NCI-H128 (cell line): ENCODE results near the gene OTOP2.

Experiments
- DNase-seq: peaks from one replicate; lab custom pipeline; 2025; ENCODE audit not compliant: unreplicated experiment; lab: John Stamatoyannopoulos, UW

Gene OTOP2

DNA sequence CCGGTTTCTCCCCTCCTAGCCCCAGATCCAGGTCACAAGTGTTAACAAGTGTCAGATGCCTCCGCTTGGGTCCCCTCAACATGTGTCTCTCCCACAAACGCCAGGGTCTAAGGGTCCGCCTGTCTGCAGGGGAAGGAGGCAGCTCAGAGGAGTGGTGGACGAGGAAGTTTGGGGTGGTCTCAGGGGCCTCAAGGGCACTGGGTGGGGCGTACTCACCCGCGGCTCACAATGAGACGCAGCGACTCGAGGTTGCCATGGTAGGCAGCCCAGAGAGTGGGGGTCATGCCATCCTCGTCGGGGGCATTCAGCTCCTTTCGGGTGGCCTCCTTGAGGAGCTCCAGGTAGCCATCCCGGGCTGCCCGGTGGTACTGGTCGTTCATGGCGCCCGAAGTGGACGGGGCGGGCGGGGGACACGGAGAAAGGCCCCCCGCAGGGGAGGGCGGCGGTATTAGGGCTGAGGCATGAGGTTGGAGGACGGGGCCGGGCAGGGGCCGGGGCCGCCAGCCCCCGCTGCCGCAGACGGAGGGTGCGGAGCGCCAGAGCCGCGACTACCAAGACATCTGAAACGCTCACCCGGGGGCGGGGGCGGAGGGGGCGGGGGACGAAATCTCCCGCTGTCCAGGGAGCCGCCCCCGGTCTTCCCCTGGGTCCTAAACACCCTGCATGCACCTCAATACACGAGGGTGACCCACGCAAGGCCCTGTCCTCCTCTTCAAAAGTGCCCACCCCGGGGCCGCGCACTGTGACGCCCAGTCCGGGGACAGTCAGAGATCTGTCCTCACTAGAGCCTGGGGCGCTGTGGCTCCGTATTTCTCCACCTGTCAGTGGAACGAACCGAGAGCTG, 1.2 kb upstream of the OTOP2 start, which contains the start of gene USH1G:
Gene USH1G, minus strand, starts transcription at position 562 of the 844 bp plus-strand sequence. Its CDS starts 182 bp downstream, at position 380.
- no peak for DNase-seq

DNA sequence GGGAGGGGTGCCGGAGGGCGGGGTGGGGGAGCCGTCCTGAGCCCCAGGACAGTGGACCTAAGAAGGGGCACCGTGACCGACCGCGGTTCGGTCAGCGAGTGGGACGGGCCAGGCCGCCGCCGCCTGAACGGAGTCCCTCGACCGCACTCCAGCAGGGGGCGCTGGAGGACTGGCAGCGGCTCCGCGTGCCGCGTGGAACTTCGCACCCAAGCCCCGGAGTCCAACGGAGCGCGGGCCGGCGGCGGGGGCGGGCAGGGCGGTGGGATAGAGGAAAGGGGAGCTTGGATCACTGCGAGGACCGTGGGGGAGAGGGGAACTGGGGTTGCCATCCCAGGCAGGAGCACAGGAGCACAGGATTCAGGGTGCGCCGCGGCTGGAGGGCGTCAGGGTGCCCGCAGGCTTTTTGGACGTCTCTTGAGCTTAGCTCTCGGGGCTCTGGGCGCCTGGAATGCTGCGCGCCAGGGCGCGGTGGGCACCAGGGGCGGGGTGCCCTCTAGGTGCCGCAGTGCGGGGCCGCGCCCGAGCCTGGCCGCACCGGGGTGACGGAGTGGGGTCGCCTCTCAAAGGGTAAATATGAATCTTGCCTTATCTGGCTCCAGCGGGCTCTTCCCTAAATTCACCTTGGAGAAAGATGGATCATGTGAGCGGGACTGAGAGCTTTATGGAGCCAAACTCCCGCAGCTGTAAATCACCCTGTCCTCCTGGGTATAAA, 379 bp upstream of the OTOP2 start:
- DNase-seq = no peak

DNA sequence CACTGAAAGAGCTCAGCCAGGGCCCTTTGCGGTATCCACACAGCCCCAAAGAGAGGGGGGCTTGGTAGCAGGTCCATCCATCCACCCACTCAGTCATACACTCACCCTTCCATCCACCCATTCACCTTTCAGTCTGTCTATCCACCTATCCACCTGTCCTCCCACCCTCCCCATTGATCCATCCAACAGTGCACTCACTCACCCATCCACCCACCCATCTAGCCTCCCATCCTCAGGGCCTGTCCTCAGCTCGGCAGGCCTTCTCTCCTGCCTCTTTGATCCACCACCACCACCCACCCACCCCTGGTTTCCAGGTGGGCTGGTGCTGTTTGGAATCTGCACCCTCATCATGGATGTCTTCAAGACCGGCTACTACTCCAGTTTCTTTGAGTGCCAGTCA, 1.2 kb downstream of the OTOP2 start:
- no peak for DNase-seq

DNA sequence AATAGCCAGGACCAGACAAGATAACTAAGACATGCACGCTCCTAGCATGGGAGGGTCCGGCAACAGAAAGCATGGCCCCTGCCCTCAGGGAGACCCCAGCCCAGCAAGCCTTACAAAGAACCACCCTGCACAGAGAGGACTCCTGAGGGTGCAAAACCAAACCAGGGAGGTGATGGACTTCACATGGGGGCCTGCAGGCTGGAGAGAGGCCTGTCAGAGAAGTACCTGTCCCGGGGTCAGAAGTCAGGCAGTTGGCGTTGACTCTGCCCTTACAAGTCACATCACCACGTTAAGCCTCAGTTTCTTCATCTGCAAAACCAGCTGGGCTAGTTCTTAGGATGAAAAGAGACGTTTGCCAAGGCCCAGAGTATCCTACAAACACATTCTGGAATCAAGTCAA, 4.7 kb downstream of the OTOP2 start:
- no peak for DNase-seq

DNA sequence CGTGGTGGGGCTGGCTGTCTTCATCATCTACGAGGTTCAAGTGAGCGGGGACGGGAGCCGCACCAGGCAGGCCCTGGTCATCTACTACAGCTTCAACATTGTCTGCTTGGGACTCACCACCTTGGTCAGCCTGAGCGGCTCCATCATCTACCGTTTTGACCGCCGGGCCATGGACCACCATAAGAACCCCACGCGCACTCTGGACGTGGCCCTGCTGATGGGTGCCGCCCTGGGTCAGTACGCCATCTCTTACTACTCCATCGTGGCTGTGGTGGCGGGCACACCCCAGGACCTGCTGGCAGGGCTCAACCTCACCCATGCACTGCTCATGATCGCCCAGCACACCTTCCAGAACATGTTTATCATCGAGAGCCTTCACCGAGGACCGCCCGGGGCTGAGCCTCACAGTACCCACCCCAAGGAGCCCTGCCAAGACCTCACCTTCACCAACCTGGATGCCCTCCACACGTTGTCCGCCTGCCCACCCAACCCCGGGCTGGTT, 6.5 kb downstream of the OTOP2 start:
- DNase-seq = no peak

DNA sequence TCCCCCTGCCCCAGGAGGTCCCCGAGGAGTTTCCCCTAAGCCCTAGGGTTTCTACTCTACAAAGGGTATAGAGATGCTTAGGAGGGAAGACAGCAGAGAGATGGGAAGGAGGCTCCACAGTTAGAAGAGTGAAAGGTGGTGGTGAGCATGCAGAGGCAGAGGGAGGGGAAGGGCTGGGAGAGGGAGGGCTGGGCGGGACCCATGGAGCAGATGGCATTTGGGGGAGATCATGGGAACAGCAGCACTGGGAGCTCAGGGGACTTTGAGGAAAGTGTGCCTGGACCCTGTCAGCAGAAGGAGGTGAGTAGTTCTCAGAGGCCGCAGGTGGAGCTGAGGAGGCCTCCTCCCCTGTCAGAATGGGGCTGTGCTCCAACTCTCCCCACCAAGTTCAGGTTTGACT, 11.0 kb downstream of the OTOP2 start:
- no peak for DNase-seq

DNA sequence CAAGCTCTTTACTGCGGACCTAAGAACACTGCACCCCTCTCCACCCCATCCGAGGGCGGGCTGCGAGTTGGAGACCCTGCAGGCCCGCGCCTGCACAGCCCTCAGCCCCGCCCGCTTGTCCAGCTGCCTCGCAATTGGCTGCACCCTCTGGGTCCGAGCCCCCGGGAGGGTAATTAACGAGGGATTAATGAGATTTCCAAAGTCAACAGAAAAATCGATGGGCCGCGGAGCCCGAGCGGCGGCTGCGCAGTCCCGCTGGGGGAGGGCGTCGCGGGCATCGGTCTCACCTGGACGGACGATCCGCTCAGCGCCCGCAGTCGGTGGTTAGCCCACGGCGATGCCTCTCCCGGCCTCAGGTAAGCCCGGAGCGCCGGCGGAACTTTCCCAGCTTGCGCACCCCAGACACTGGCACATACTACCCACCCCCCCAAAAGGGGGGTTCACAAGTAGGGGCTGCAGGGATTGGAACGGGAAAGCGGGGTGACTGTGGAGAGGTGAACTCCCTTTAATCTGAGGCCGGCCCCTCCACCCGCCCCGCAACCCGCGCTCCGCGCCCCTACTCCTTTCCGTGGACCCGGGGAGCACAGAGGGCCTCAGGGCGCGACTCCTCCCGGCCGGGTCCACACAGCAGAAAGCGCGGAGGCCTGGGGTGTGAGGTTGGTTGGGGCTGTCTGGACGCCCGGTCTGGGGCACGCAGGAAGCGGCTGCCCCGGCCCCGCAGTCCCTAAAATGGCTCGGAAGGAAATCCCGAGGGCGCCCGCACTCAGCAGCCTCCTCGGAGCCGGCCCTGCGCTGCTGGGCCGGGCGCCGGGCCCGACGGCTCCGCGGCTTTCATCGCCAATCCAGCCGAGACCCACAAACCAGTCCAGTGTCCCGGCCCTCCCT, 11.8 kb downstream of the OTOP2 start, which contains the start of gene OTOP3:
Gene OTOP3, plus strand, starts transcription at position 314 of the 885 bp plus-strand sequence. Its CDS starts 24 bp downstream, at position 338.
- DNase-seq = no peak

DNA sequence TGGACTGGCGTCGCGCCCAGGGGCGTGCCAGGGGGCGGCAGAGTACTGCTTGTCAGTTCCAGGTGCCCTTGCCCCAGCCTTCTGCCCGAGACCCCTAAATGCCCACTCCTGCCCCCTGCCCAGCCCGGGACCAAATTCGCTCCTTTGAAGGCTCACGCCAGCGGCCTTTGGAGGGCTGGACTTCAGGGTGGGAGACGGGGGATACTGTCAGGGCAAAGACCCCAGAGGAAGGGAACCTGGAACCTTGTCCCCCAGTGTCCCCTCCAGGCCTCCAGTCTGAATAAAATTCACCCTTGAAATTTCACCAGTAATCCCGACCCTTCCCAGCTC, 12.4 kb downstream of the OTOP2 start:
- no peak for DNase-seq

DNA sequence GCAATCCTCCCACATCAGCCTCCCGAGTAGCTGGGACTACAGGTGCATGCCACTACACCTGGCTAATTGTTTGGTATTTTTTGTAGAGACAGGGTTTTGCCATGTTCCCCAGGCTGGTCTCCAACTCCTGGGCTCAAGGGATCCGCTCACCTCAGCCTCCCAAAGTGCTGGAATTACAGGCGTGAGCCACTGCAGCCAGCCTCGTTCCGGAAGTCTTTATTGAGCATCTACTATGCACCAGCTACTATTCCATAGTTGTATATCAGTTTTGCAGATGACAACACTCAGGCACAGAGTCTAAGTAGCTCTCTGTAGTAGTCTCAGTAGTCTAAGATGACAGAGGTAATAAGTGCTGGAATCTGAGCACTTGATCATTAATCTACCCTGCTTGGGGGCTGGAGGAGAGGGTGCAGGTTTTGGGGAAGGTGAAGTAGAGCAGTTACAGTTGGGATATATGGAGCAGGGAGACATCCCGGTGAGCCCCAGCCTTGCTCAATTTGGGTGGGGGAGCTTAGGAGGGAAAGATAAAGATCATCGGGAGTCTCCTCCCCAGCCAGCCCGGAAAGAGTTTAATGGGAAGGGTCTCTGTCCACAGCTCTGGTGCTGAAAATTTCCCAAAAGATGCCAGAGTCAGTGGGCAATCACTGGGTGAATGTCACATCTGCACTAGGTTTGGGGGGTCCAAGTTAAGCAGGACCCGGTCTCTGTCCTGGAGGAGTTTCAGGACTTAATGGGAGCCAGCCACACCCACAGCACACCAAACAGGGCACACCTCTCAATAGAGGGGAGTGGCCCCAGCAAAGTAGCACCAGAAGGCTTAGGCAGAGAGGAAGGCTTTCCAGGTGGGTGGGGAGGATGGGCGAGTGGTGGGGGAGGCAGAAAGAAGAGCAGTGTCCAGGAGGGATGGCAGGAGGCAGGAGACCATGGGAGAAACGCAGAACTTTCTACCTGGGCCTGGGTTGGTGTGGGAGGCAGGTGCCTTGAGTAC, 13.3 kb downstream of the OTOP2 start:
- DNase-seq = no peak

DNA sequence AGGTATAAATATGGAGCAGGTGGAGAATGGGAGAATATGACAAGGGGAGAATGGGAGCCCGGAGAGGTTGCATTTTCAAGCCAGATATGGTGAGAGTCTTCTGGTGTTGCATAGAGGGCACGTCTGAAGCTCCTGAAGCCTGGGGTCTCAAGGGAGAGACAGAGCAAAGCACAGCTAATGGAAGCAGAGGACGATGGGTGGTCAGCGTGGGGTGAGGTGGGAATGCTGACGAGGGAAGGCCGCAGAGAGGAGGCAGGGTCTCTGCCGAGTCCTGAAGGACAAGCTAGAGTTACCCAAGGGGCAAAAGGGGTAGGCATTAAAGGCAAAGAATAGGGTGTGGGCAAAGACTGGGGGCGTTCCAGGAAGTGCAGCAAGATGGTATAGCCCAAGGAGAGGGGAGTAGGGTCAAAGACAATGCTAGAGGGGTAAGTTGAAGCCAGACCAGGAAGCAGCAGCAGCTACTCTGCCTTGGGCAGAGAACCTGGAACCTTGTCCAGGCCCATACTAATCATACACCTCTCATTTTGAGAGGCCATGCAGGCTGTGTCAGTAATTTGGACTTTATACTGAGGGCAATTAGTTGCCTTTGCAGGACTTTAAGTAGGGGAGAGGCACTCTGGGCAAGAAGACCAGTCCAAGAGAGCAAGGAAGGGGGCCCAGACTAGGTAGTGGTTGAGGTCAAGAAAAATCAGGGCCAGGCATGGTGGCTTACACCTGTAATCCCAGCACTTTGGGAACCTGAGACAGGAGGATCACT, 14.3 kb downstream of the OTOP2 start:
- no peak for DNase-seq

DNA sequence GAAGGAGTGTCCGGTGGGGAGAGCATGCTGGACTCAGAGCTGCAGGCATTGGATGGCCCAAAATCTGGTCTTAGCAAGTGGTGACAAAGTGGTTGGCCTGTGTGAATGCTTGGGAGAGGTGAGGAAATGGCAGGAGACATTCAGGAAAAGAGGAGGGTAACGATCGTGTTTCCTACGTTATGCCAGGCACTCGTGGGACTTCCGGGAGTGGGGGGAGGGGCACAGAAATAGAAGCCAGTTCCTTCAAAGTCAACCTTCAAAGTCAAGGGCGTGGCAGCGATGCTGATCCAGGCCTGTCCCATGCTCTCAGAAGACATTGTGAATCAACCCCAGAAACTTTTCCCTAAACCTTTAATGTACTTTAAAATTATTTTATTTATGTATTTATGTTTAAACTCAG, 15.5 kb downstream of the OTOP2 start:
- DNase-seq = no peak

DNA sequence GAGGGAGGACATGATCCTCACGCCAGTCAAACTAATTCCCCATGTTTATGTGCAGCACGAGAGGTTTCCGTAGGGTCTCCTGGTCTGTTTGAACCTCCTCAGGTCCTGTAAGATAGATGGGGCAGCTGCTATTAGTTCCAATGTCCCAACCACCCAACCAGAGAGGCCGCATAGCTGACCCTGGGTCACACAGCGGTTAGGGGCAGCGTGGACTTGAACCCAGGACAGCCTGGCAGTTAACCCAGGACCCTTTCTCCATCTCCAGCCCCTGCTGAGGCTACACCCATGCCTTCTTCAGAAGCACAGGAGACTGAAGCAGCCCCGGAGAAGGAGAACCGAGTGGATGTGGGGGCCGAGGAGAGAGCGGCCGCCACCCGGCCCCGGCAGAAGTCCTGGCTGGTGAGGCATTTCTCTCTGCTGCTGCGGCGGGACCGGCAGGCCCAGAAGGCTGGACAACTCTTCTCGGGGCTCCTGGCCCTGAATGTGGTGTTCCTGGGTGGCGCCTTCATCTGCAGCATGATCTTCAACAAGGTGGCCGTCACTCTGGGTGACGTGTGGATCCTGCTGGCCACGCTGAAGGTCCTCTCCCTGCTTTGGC, 17.2 kb downstream of the OTOP2 start:
- DNase-seq = no peak

DNA sequence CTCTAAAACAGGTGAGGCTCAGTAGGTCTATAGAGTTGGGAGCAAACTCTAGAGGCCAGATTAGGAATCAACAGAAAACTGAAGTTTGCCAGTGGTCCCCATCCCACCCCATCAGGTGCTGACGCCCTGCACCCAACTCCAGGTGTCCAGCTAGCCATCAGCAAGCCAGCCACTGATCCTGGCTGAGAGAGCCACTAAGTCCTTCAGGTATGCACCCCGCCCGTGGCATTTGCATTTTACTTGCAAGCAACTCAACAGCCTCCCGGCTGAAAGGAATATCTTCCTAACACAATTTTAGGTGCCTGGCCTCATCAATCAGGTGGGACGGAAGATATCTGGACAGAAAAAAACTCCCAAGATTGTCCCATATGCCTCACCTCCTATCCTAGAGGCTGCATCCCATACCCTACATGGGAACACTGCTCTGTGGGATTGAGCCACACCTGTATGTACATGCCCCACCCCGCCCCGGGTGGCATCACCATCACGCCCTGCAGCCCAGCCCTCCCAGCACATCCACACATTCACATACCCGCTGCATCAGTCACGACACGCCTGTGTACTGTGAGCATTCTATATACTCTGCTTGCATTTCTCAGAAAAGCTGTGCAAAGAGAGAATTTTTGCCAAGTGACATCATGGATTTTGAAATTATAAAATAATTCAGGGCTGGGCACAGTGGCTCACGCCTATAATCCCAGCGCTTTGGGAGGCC, 19.9 kb downstream of the OTOP2 start:
- DNase-seq = no peak

DNA sequence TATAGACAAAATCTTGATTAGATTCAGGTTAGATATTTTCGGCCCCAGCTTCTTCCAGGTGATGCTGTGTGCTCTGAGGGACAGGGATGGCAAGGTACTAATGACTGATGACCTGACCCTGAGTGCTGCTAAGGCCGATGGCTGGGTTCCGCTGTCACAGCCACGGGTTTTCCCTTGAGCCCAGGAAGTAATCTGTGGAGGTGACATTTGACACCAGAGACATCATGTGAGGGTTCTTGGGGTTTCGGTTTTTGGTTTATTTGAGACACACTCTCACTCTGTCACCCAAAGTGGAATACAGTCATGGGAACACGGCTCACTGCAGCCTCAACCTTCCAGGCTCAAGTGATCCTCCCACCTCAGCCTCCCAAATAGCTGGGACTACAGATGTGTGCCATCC, 21.5 kb downstream of the OTOP2 start:
- DNase-seq = no peak

DNA sequence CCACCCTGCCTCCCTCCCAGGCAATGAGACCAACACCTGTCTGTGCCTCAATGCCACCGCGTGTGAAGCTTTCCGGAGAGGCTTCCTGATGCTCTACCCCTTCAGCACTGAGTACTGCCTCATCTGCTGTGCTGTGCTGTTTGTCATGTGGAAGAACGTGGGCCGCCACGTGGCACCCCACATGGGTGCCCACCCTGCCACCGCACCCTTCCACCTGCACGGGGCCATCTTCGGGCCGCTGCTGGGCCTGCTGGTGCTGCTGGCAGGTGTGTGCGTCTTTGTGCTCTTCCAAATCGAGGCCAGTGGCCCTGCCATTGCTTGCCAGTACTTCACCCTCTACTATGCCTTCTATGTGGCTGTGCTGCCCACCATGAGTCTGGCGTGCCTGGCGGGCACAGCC, 22.6 kb downstream of the OTOP2 start:
- no peak for DNase-seq

DNA sequence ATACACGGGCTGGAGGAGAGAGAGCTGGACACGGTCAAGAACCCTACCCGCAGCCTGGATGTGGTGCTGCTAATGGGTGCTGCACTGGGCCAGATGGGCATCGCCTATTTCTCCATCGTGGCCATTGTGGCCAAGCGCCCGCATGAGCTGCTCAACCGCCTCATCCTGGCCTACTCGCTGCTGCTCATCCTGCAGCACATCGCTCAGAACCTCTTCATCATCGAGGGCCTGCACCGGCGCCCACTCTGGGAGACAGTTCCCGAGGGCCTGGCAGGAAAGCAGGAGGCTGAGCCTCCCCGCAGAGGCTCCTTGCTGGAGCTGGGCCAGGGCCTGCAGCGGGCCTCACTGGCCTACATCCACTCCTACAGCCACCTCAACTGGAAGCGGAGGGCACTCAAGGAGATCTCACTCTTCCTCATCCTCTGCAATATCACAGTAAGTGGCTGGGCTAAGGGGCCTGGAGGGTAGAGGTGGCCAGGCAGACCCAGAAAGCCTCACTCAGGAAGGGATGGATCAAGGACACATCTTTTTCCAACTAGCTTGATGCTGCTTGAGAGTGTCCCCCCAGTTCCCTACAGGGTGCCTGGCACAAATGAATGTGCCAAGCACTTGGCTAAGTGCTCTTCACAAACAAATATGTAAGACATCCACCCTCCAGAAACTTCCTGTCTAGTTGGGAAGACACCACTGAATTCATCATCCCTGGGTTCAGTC, 23.1 kb downstream of the OTOP2 start:
- no peak for DNase-seq

DNA sequence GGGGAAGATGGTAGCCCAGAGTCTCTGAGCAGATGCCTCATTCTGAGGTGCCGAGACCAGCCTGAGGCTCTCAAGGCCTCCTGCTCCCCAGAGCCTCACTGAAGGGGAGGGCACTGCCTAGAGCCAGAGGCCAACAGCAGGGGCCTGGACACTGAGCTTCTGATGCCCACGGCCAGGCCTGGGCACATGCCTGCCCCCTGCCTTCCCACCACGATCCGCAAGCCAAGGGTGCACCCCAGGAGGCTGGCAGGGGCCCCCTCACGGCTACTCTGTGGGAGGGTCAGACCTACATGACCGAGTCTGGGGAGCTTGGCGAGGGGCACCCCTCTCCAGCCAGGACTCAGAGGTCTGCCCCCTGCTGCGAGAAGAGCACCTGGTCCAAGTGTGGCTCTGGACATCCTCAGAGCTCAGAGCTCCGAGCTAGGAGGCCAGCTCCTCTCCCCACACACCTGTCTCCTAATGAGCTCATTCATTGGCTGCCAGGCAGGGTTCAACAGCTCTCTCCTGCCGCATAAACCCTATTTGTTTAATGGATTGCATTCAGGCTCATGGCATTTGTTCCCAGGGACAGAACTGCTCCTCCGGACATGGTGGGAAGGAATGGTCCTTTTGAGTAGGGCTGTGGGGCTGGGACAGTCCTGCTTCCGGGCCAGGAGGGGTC, 25.5 kb downstream of the OTOP2 start:
- no peak for DNase-seq
